Measurements from ENCODE around the gene ZFHX3. TPM values are rescaled to one million over a fixed set of nuclear protein-coding genes. Genes with fewer than 3 reads are reported as not detected.

The ZFHX3 gene
- total RNA-seq, 4 donors from 2014 or later: 19.7 to 70.4 (median 34.6) TPM

- TF ChIP-seq, protein P1, sequence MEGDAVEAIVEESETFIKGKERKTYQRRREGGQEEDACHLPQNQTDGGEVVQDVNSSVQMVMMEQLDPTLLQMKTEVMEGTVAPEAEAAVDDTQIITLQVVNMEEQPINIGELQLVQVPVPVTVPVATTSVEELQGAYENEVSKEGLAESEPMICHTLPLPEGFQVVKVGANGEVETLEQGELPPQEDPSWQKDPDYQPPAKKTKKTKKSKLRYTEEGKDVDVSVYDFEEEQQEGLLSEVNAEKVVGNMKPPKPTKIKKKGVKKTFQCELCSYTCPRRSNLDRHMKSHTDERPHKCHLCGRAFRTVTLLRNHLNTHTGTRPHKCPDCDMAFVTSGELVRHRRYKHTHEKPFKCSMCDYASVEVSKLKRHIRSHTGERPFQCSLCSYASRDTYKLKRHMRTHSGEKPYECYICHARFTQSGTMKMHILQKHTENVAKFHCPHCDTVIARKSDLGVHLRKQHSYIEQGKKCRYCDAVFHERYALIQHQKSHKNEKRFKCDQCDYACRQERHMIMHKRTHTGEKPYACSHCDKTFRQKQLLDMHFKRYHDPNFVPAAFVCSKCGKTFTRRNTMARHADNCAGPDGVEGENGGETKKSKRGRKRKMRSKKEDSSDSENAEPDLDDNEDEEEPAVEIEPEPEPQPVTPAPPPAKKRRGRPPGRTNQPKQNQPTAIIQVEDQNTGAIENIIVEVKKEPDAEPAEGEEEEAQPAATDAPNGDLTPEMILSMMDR (IDR thresholded peaks at IDR 0.05; ENCODE audit: low read depth): no peak
Observed at GRCh38 chr16:72793017-72793416, 254.9 kb downstream of the ZFHX3 start.

- TF ChIP-seq, protein P1 (IDR thresholded peaks at IDR 0.05; ENCODE audit: low read depth): no peak
Observed at GRCh38 chr16:72791786-72792185, 256.1 kb downstream of the ZFHX3 start.

- TF ChIP-seq, protein P1 (IDR thresholded peaks at IDR 0.05; ENCODE audit: low read depth): no peak
Observed at GRCh38 chr16:72789921-72790320, 258.0 kb downstream of the ZFHX3 start.

GRCh38 chr16:72789465-72789864 lies 258.5 kb downstream of the ZFHX3 start:
- TF ChIP-seq, protein P1 (IDR thresholded peaks at IDR 0.05; ENCODE audit: low read depth): no peak

GRCh38 chr16:72788269-72788809 lies 259.6 kb downstream of the ZFHX3 start:
- TF ChIP-seq, protein P1 (IDR thresholded peaks at IDR 0.05; ENCODE audit: low read depth): no peak

GRCh38 chr16:72787514-72788268 lies 260.2 kb downstream of the ZFHX3 start:
- TF ChIP-seq, protein P1 (IDR thresholded peaks at IDR 0.05; ENCODE audit: low read depth): no peak

DNA sequence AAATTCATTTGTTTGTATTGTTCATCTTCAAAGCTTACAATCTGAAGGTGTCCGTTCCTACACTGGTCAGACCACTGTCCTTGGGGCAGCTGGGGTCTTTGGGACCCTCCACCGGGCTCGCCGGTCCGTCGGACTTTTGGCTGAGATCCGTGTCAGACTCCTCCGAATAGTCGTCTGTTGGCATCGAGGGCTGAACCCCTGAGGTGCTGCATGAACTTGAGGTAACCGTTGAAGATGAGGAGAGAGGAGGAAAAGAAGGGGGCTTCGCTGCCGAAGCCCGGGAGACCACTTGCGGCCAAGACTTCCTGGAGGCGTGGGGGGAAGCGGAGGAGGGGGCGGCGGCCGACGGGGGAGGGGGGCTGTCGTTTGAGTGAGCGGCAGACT lies 260.8 kb downstream of the ZFHX3 start:
- TF ChIP-seq, protein P1 (IDR thresholded peaks at IDR 0.05; ENCODE audit: low read depth): no peak
